ENCODE measurements around the gene GPR75. TPM values are rescaled to one million over a fixed set of nuclear protein-coding genes. Genes with fewer than 3 reads are reported as not detected.

GPR75 gene
- polyA plus RNA-seq, 1 donor from 2014 or later, result 1.6 TPM

- Histone ChIP-seq H3K4me2 (ENCODE audit: low read length) (no peak overlapping the region), H3K9me2 (ENCODE audit: insufficient read depth, low read length) (no peaks in the 10 kb centered on the region), H3F3A (ENCODE audit: insufficient read depth, low read length, poor library complexity, severe bottlenecking) (no peaks in the 10 kb centered on the region), H2AFZ (ENCODE audit: low read depth, low read length) (no peak overlapping the region), H3K79me2 (replicated peaks; ENCODE audit: insufficient read depth, low read length) (no peaks in the 10 kb centered on the region), H3K9ac (ENCODE audit: low read length) (no peak overlapping the region), H3K4me3 (ENCODE audit: low read length) (no peak overlapping the region), H3K27ac (ENCODE audit: low read length) (no peak overlapping the region), H3K36me3 (ENCODE audit: insufficient read depth, low read length) (peaks cover 11% of the 10 kb centered on the region), H4K20me1 (ENCODE audit: insufficient read depth) (no peaks in the 10 kb centered on the region), H3K9me3 (ENCODE audit: low read length) (no peaks in the 10 kb centered on the region), H3K27me3 (ENCODE audit: insufficient read depth, low read depth, low read length) (no peaks in the 10 kb centered on the region)
- TF ChIP-seq EP300 (conservative IDR thresholded peaks at IDR 0.05; ENCODE audit: poor library complexity, severe bottlenecking) (no peak), EZH2 (IDR thresholded peaks at IDR 0.05; ENCODE audit: borderline replicate concordance, insufficient read depth, low read length, poor library complexity, severe bottlenecking) (no peak), MXI1 (conservative IDR thresholded peaks at IDR 0.05; ENCODE audit: poor library complexity, severe bottlenecking) (no peak), REST (IDR thresholded peaks at IDR 0.05; ENCODE audit: borderline replicate concordance) (no peak), RAD21 (conservative IDR thresholded peaks at IDR 0.05) (no peak)
Observed at GRCh38 chr2:53884883-53885282, 25.1 kb upstream of the GPR75 start.

DNA sequence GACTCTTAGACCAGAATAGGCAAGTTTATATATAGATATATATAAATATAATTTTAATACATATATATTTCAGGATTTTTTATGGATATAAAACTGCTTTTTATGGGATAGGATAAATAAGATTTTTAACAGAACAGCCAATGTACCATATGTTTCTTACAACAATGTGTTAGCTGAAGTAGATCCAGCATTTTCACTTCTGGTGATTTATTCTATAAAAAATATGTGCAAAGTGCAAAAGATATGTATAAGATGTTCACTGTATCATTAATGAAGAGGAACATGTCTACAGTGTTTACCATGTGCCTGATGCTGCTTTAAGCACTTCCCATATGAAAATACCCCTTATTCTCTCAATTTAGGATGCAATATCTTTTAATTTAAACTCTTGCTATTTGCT is 22.2 kb upstream of the GPR75 start:
- Histone ChIP-seq H3K4me2 (ENCODE audit: low read length) (no peak overlapping the region), H3F3A (ENCODE audit: insufficient read depth, low read length, poor library complexity, severe bottlenecking) (no peaks in the 10 kb centered on the region), H3K36me3 (ENCODE audit: insufficient read depth, low read length) (peaks cover 3% of the 10 kb centered on the region)

More for the DNA sequence above, 22.2 kb upstream of the GPR75 start:
- H4K20me1 ChIP-seq (ENCODE audit: insufficient read depth), result no peaks in the 10 kb centered on the region
- no peaks in the 10 kb centered on the region for H3K27me3 ChIP-seq (ENCODE audit: insufficient read depth, low read depth, low read length)
- H3K9me3 ChIP-seq (ENCODE audit: low read length), result no peaks in the 10 kb centered on the region
- no peak overlapping the region for H3K4me3 ChIP-seq (ENCODE audit: low read length)
- H3K27ac ChIP-seq (ENCODE audit: low read length), result no peak overlapping the region
- TF ChIP-seq SMC3 (conservative IDR thresholded peaks at IDR 0.05; ENCODE audit: poor library complexity) (no peak), REST (IDR thresholded peaks at IDR 0.05; ENCODE audit: borderline replicate concordance) (no peak), TAF1 (IDR thresholded peaks at IDR 0.05; ENCODE audit: low read depth) (no peak), MXI1 (conservative IDR thresholded peaks at IDR 0.05; ENCODE audit: poor library complexity, severe bottlenecking) (no peak), EZH2 (IDR thresholded peaks at IDR 0.05; ENCODE audit: borderline replicate concordance, insufficient read depth, low read length, poor library complexity, severe bottlenecking) (no peak), EP300 (conservative IDR thresholded peaks at IDR 0.05; ENCODE audit: poor library complexity, severe bottlenecking) (no peak), RAD21 (conservative IDR thresholded peaks at IDR 0.05) (no peak), POLR2AphosphoS5 (IDR thresholded peaks at IDR 0.05) (no peak)
- TF ChIP-seq, protein P1, sequence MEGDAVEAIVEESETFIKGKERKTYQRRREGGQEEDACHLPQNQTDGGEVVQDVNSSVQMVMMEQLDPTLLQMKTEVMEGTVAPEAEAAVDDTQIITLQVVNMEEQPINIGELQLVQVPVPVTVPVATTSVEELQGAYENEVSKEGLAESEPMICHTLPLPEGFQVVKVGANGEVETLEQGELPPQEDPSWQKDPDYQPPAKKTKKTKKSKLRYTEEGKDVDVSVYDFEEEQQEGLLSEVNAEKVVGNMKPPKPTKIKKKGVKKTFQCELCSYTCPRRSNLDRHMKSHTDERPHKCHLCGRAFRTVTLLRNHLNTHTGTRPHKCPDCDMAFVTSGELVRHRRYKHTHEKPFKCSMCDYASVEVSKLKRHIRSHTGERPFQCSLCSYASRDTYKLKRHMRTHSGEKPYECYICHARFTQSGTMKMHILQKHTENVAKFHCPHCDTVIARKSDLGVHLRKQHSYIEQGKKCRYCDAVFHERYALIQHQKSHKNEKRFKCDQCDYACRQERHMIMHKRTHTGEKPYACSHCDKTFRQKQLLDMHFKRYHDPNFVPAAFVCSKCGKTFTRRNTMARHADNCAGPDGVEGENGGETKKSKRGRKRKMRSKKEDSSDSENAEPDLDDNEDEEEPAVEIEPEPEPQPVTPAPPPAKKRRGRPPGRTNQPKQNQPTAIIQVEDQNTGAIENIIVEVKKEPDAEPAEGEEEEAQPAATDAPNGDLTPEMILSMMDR (IDR thresholded peaks at IDR 0.05; ENCODE audit: poor library complexity, severe bottlenecking), result no peak
- no peak overlapping the region for H3K9ac ChIP-seq (ENCODE audit: low read length)
- no peaks in the 10 kb centered on the region for H3K9me2 ChIP-seq (ENCODE audit: insufficient read depth, low read length)
- no peak overlapping the region for H2AFZ ChIP-seq (ENCODE audit: low read depth, low read length)
- no peaks in the 10 kb centered on the region for H3K79me2 ChIP-seq (replicated peaks; ENCODE audit: insufficient read depth, low read length)
